DMS53 treated with DMSO at 0.1 percent for 48 hours (cell line): ENCODE data around the gene OVAAL.
"Not testable (repeated sequence)": the region's sequence is repeated elsewhere in the genome, so short reads cannot be mapped to it uniquely, and the experiment has no call there.

Experiments
- DNase-seq: peaks from one replicate; lab custom pipeline; 2025; ENCODE audit not compliant: unreplicated experiment; lab: John Stamatoyannopoulos, UW

The OVAAL gene

GRCh38 chr1:180540697-180541594 lies 17.8 kb upstream of the OVAAL start:
- no peak for DNase-seq

DNA sequence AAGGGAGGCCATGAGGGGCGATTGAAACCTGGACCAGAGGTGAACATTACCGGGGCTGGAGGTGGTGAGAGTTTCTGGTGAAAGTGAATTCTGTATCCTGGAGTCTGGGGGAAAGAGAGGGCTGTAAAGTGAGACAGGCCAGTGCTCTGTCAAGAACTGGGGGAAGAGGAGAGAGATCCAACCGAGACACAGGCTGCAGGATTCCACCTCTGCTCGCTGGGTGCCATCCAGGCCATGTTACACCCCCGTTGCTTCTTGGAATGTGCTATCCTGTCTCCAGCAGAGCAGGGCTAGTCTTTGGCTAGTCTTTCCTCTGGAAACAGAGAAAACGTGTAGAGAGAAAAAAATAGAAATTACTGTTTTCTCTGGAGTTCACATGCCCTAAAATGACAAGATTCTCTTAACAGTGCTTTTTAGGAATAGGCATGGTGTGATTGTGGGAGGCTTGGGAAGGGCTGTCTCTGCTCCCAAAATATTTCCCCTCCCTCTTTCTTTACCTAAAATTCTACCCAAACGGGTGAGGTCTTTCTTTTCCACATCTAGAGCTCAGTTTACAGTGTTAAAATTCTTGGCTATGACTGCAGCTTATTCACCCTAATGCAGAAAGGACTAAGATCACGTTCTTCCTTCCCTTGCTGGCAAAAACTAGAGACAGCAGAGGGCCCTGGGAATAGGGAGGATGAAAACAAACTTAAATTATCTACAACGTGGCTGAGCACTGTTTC lies 16.5 kb upstream of the OVAAL start:
- DNase-seq: no peak

- DNase-seq: no peak
Observed at GRCh38 chr1:180542838-180543145, 16.0 kb upstream of the OVAAL start.

DNA sequence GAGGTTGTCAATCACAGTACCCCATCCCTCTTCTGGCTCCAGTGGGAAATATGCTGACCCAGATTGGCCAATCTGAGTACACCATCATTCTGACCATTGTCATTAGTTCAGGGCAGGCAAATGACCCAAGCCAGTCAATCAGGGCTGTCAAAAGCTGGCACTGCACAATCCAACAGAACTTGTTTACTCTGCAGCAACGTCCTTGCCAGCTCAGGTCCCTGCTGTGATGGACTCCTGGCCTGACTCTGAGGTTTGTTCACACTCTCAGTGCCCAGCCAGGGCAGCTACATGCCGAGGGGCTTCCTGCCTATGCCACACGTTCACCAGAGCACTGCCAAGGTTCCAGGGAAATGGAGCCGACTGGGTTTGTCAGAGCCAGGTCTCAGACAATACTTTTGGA lies 14.7 kb upstream of the OVAAL start:
- no peak for DNase-seq

- DNase-seq: no peak
Observed at GRCh38 chr1:180545991-180546390, 12.8 kb upstream of the OVAAL start.

DNA sequence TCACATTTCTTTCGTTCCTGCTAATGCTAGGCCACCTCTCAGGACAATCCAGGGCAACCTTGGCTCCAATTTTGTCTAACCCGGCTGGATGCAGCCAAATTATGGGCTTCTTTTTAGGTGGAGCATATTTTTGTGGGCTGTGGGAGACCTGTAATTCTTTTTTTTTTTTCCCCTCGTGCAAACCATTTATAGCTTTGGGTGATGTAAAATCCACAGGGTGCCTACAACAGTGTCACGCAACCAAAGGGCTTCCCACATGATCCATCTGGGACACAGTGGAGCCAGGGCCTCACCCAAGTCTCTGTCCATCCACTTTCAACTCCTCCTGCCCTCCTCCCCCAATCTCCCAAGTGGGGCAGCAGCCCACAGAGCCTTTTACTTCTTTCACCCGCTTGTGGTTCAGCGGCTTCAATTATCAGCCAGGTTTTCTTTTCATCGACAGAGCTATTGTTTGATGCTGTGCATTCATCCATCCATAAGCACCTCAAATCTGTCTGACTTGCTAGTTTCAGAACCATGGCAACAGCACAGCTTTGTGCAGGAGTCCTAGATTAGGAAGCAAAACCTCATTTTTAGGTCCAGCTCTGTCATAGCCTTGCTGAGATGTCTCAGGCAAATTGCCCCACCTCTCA lies 10.0 kb upstream of the OVAAL start:
- DNase-seq: no peak

- DNase-seq: not testable (repeated sequence)
Observed at GRCh38 chr1:180549770-180550169, 9.0 kb upstream of the OVAAL start.

DNA sequence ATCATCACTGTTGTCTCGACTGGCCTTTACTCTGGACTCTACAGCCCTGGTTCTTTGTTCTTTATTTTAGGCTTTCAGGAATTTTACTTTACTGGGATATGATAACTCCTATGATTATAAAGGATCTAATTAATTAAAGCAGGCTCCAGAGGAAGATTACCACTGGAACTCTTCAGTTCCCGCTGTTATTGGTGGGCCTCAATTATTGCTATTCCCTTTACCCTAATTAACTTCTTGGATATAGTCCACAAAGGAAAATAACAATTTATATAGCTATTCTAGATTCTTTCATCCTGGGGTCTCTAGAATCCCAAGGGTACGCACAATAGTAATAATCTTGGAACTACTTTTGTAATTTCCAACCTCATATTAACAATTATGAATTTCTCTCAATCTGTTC lies 8.5 kb upstream of the OVAAL start:
- no peak for DNase-seq

- DNase-seq: no peak
Observed at GRCh38 chr1:180551997-180552396, 6.8 kb upstream of the OVAAL start.

DNA sequence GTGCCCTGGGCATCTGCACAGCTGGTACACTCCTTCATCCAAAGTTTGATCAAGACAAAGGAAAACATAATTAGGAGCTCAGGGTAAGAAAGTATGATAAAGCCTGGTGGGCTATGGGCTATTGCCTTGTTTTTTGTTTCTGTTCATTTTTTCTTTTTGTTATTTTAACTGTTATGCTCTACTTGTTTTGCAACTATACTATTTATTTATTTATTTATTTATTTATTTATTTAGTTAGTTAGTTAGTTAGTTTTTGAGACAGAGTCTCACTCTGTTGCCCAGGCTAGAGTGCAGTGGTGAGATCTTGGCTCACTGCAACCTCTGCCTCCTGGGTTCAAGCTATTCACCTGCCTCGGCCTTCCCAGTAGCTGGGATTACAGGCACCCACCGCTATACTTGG lies 5.7 kb upstream of the OVAAL start:
- not testable (repeated sequence) for DNase-seq

GRCh38 chr1:180555411-180555810 lies 3.4 kb upstream of the OVAAL start:
- no peak for DNase-seq

- no peak for DNase-seq
Observed at GRCh38 chr1:180560200-180560867, 1.6 kb downstream of the OVAAL start.

- no peak for DNase-seq
Observed at GRCh38 chr1:180560868-180561600, 2.3 kb downstream of the OVAAL start.

- DNase-seq: no peak
Observed at GRCh38 chr1:180562640-180563025, 3.9 kb downstream of the OVAAL start.

DNA sequence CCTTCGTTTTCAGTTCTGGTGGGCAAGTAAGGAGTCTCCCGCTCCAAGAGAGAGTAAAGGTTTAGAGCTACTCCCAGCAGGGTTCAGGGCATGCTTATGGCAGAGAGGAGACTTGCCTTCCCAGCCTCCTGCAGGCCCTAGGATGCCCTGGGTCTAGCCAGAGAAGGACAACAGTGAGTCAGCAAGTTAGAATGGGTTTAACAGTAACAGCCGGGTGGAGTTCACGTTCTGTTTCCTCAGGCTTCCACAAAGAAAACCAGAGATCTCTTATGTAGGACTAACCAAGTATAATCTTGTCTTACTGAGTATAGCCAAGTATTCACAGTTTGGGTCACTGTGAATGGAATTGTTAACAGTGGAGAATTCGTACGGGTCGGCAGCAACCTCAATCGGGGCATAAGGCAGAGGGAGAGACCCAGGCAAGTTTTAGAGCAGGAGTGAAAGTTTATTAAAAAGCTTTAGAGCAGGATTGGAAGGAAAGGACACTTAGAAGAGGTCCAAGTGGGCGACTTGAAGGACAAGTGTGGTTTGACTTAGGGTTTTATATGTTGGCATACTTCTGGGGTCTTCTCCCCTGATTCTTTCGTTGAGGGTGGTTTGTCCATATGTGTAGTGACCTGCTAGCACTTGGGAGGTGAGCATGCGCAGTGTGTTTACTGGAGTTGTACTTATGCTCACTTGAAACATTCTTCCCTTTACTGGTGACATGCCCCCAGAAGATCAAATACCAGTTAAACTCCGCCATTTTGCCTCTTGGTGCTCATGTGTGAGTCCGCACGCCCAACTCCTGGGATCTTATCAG lies 4.5 kb downstream of the OVAAL start:
- peak; percentile 12 for DNase-seq

- no peak for DNase-seq
Observed at GRCh38 chr1:180565121-180565871, 6.5 kb downstream of the OVAAL start.

- DNase-seq: no peak
Observed at GRCh38 chr1:180566026-180566425, 7.3 kb downstream of the OVAAL start.

GRCh38 chr1:180566495-180566894 lies 7.7 kb downstream of the OVAAL start:
- DNase-seq: no peak

GRCh38 chr1:180567654-180568053 lies 8.9 kb downstream of the OVAAL start:
- DNase-seq: no peak
